K562 (cell line): Measurements from ENCODE around the gene MRPS6. TPM values are rescaled to one million over a fixed set of nuclear protein-coding genes. Genes with fewer than 3 reads are reported as not detected.
A peak's percentile ranks its signal among the peaks of the same experiment; 100 is the strongest.

ENCODE experiments used
- ATAC-seq: fragments of 200-7000 bp; cut with Tn5 transposase; 3 replicates; pipeline ENCODE4 v1.9.1; 2020; ENCODE audit warnings: moderate library complexity
- BruUV-seq: library from RNA; stranded (reverse); fragments of 400-500 nt; replicated peaks from 2 replicates; lab custom pipeline; 2021; lab: Mats Ljungman, UMichigan
- CTCF ChIA-PET: fragments of 300-600 bp; formaldehyde crosslinking; extraction: SDS; loops from one replicate; lab custom pipeline; 2021; ENCODE audit warnings: low intra/inter-chr PET ratio; lab: Yijun Ruan, JAX
- POLR2A ChIA-PET: fragments of 300-600, 350-650 bp; sonication (Branson Sonifier 250); formaldehyde crosslinking; extraction: SDS; loops from one replicate; lab custom pipeline; 2021; ENCODE audit warnings: antibody characterized with exemption, inconsistent platforms; lab: Yijun Ruan, JAX
- DNase-seq, 4 experiments: peaks; one replicate each; pipeline versions ENCODE4 v3.0.0 to v3.0.0-alpha.2; 2011 to 2018; ENCODE audit warnings: low spot score in 3 of 4, mixed read lengths in 3 of 4; ENCODE audit errors: extremely low read depth in 1 of 4
- FAIRE-seq: peaks from 2 replicates; lab custom pipeline; 2011; peaks lifted over from hg19 to GRCh38; lab: Jason Lieb, UNC
- H2AFZ ChIP-seq: 2 replicates; pipeline ENCODE4 v1.6.0; 2011; ENCODE audit warnings: low read depth, low read length, control low read depth, inconsistent platforms
- H3K27ac ChIP-seq: fragments of 200-600 bp; 3 replicates; pipeline ENCODE4 v1.8.0; 2011; ENCODE audit warnings: low read depth, mild to moderate bottlenecking, control low read depth, inconsistent platforms, low read length, moderate library complexity, mixed read lengths; ENCODE audit errors: extremely low read depth
- H3K27me3 ChIP-seq, 2 experiments: fragments of 300-600 bp in 1 of 2; 2 replicates in 1 of 2; 3 replicates in 1 of 2; pipeline versions ENCODE4 v1.6.0 to v1.8.0; 2011; ENCODE audit warnings: inconsistent platforms in 2 of 2, low read length in 2 of 2, mild to moderate bottlenecking in 1 of 2, mixed read lengths in 1 of 2, moderate library complexity in 1 of 2; ENCODE audit not compliant: control insufficient read depth in 2 of 2, insufficient read depth in 2 of 2
- H3K36me3 ChIP-seq: fragments of 300-600 bp; 3 replicates; pipeline ENCODE4 v1.8.0; 2011; ENCODE audit warnings: mild to moderate bottlenecking, low read length, inconsistent platforms; ENCODE audit not compliant: control insufficient read depth, insufficient read depth
- H3K4me1 ChIP-seq, 2 experiments: fragments of 200-600 bp in 1 of 2; replicated peaks in 1 of 2; 2 replicates in 1 of 2; 3 replicates in 1 of 2; pipeline versions ENCODE4 v1.5.1 to v1.8.0; 2011; ENCODE audit warnings: inconsistent platforms in 2 of 2, low read length in 2 of 2, mild to moderate bottlenecking in 1 of 2, mixed read lengths in 1 of 2, moderate library complexity in 1 of 2; ENCODE audit not compliant: control insufficient read depth in 2 of 2, insufficient read depth in 2 of 2
- H3K4me2 ChIP-seq: 2 replicates; pipeline ENCODE4 v1.6.1; 2011; ENCODE audit warnings: low read length, control low read depth, inconsistent platforms, mixed read lengths; ENCODE audit not compliant: insufficient read depth
- H3K4me3 ChIP-seq: fragments of 200-600 bp; sonication (generic), shearing (Covaris generic); 2 replicates; pipeline ENCODE4 v1.5.1; 2016; ENCODE audit warnings: control low read depth, inconsistent platforms
- H3K79me2 ChIP-seq: fragments of 200-600 bp; 3 replicates; pipeline ENCODE4 v1.8.0; 2011; ENCODE audit warnings: low read length, inconsistent platforms; ENCODE audit not compliant: control insufficient read depth, insufficient read depth
- H3K9ac ChIP-seq, 2 experiments: 2 replicates each; pipeline versions ENCODE4 v1.6.0 to v1.6.1; 2011; ENCODE audit warnings: low read depth in 2 of 2, low read length in 2 of 2, control low read depth in 1 of 2, inconsistent platforms in 1 of 2, mild to moderate bottlenecking in 1 of 2, mixed read lengths in 1 of 2; ENCODE audit not compliant: insufficient read depth in 1 of 2
- H3K9me1 ChIP-seq: one replicate; pipeline ENCODE4 v1.6.0; 2011; ENCODE audit warnings: inconsistent platforms, mild to moderate bottlenecking, low read length, moderate library complexity; ENCODE audit not compliant: control insufficient read depth, insufficient read depth
- H3K9me3 ChIP-seq: replicated peaks from 2 replicates; pipeline ENCODE4 v1.5.1; 2011; ENCODE audit warnings: low read depth, low read length, inconsistent platforms; ENCODE audit not compliant: control insufficient read depth, insufficient read depth
- H4K20me1 ChIP-seq: replicated peaks from 2 replicates; pipeline ENCODE4 v1.6.1; 2011; ENCODE audit warnings: low read length, inconsistent platforms, mixed read lengths; ENCODE audit not compliant: control insufficient read depth, insufficient read depth
- AFF4 ChIP-seq: sonication (generic); formaldehyde crosslinking; IDR thresholded peaks from 2 replicates; pipeline ENCODE4 v1.8.0; 2023; ENCODE audit warnings: mild to moderate bottlenecking, missing genetic modification reagents
- ARNT ChIP-seq, 2 experiments: fragments of 450-650 bp; IDR thresholded peaks; 2 replicates each; pipeline ENCODE4 v1.6.1; 2016; ENCODE audit warnings: mild to moderate bottlenecking in 1 of 2
- C11orf30 ChIP-seq: fragments of 450-650 bp; IDR thresholded peaks from 2 replicates; pipeline ENCODE4 v1.6.1; 2016; ENCODE audit warnings: low read depth, mild to moderate bottlenecking
- CBFB ChIP-seq: sonication (generic); formaldehyde crosslinking; IDR thresholded peaks from 2 replicates; pipeline ENCODE4 v1.4.0; 2020; ENCODE audit warnings: mild to moderate bottlenecking, missing genetic modification reagents
- GATAD2A ChIP-seq: fragments of 450-650 bp; IDR thresholded peaks from 2 replicates; pipeline ENCODE4 v1.6.1; 2017
- HMG20B ChIP-seq: fragments of 250-450 bp; sonication (Bioruptor Pico); IDR thresholded peaks from 2 replicates; pipeline ENCODE4 v1.5.0; 2021; ENCODE audit warnings: mild to moderate bottlenecking
- LEF1 ChIP-seq: fragments of 450-650 bp; IDR thresholded peaks from 2 replicates; pipeline ENCODE4 v1.6.1; 2016; ENCODE audit warnings: mild to moderate bottlenecking
- NCOA4 ChIP-seq: fragments of 450-650 bp; IDR thresholded peaks from 2 replicates; pipeline ENCODE4 v1.6.1; 2018; ENCODE audit warnings: mild to moderate bottlenecking; ENCODE audit not compliant: partially characterized antibody
- RFX7 ChIP-seq: fragments of 250-450 bp; sonication (Bioruptor Pico); IDR thresholded peaks from 2 replicates; pipeline ENCODE4 v1.5.1; 2021; ENCODE audit warnings: mild to moderate bottlenecking
- TEAD2 ChIP-seq: fragments of 450-650 bp; IDR thresholded peaks from 2 replicates; pipeline ENCODE4 v1.6.1; 2016; ENCODE audit warnings: missing genetic modification characterization, control low read depth, missing compliant biosample characterization
- ZKSCAN3 ChIP-seq: fragments of 250-450 bp; sonication (Bioruptor Pico); IDR thresholded peaks from 2 replicates; pipeline ENCODE4 v1.4.0; 2020
- ZNF184 ChIP-seq: sonication (generic); formaldehyde crosslinking; IDR thresholded peaks from 2 replicates; pipeline ENCODE4 v1.5.0; 2020; ENCODE audit warnings: missing genetic modification reagents
- ZNF512 ChIP-seq: IDR thresholded peaks from 2 replicates; pipeline ENCODE4 v1.6.1; 2016; ENCODE audit warnings: missing genetic modification characterization, missing compliant biosample characterization
- ZNF639 ChIP-seq, 2 experiments: fragments of 200-800 bp in 1 of 2; sonication (Bioruptor generic) in 1 of 2; sonication (generic) in 1 of 2; formaldehyde crosslinking in 1 of 2; IDR thresholded peaks in 1 of 2; conservative IDR thresholded peaks in 1 of 2; 2 replicates each; pipeline versions ENCODE4 v1.5.0 to v1.6.1; 2016 to 2020; ENCODE audit warnings: missing compliant biosample characterization in 1 of 2, missing genetic modification characterization in 1 of 2, missing genetic modification reagents in 1 of 2
- ZZZ3 ChIP-seq: fragments of 450-650 bp; IDR thresholded peaks from 2 replicates; pipeline ENCODE4 v1.6.1; 2016; ENCODE audit warnings: antibody characterized with exemption, mild to moderate bottlenecking, moderate library complexity
- WGBS: fragments of 100-300 bp; shearing (Covaris generic); methylation state at CpG from one replicate; pipeline ENCODE4 v1.1.6; 2016; ENCODE audit warnings: low coverage, mixed read lengths; ENCODE audit not compliant: insufficient coverage; ENCODE audit errors: missing lambda C conversion rate; 5-methylcytosine and 5-hydroxymethylcytosine counted together
- in situ Hi-C: fragments of 300-500 bp; cut with MboI; formaldehyde crosslinking; loops from 4 replicates; pipeline ENCODE4 v1.15.0; 2018; ENCODE audit warnings: inconsistent platforms, mixed read lengths
- intact Hi-C: fragments of 100-400 bp; cut with micrococcal nuclease; formaldehyde crosslinking; loops from 2 replicates; pipeline ENCODE4 v1.14.2; 2022
- polyA plus RNA-seq, 8 experiments: library from polyadenylated mRNA; depleted of rRNA in 4 of 8; stranded (reverse) in 5 of 8; unstranded in 3 of 8; fragments of >200 nt; fragmentation: Nextera tagmentation in 2 of 8; fragmentation: Illumina TruSeq in 1 of 8; extraction: Ambion mirVana in 2 of 8; extraction: Trizol in 1 of 8; gene quantifications; 2 replicates each; pipeline versions ENCODE4 v1.2.1 to v1.2.3, GENCODE V29; 2011 to 2014; ENCODE audit warnings: inconsistent platforms in 1 of 8, missing spikeins in 1 of 8
- total RNA-seq, 7 experiments: library from RNA; depleted of rRNA in 6 of 7; stranded (reverse); fragments of >200 nt in 6 of 7; fragmentation: Illumina TruSeq in 2 of 7; extraction: Trizol in 2 of 7; gene quantifications; 2 replicates each; pipeline versions ENCODE4 v1.2.1 to v1.2.3, GENCODE V29; 2011 to 2021; ENCODE audit warnings: low replicate concordance in 1 of 7

MRPS6 gene
- total and polyA plus RNA-seq, 9 of the 15 experiments (the other 6 are each of a cell fraction or from before 2014, with no cell fraction given) = 26.1 to 72.0 (median 39.3) TPM

- TF ChIP-seq TEAD2 (tag) (no peak), GATAD2A (no peak), C11orf30 (peak; percentile 32; the same call in 1 of the 2 replicates), ARNT (IDR thresholded peaks at IDR 0.05) (no peak), NCOA4 (no peak)
- TF ChIP-seq, all 486 proteins: peak for 4
These were observed 25.5 kb upstream of the MRPS6 start (continued) for GRCh38 chr21:34047835-34048234.

GRCh38 chr21:34052171-34052570 is 21.2 kb upstream of the MRPS6 start:
- no peak for FAIRE-seq
- H3K4me1 ChIP-seq = no peaks in the 10 kb centered on the region; a peak in 1 of 5 replicates
- TF ChIP-seq ZNF512 (no peak), CBFB (no peak), ZNF184 (CRISPR knock-in tag) (no peak), ZKSCAN3 (CRISPR knock-in tag) (no peak), AFF4 (CRISPR knock-in tag) (no peak), LEF1 (no peak), ZZZ3 (no peak), RFX7 (CRISPR knock-in tag) (no peak), ZNF639 (CRISPR knock-in tag; conservative IDR thresholded peaks at IDR 0.05 in 1 of 2, IDR thresholded peaks at IDR 0.05 in 1 of 2) (no peak), HMG20B (CRISPR knock-in tag) (no peak)

More at GRCh38 chr21:34052171-34052570, 21.2 kb upstream of the MRPS6 start:
- no peaks in the 10 kb centered on the region for H3K79me2 ChIP-seq
- H3K4me2 ChIP-seq = no peak overlapping the region; the same call in 1 of the 2 replicates
- no peaks in the 10 kb centered on the region for H3K9me1 ChIP-seq
- CTCF ChIA-PET = no interaction called here
- H4K20me1 ChIP-seq = no peaks in the 10 kb centered on the region
- no peaks in the 10 kb centered on the region for H3K9me3 ChIP-seq
- ATAC-seq (no peak), DNase-seq (no peak)
- H3K9ac ChIP-seq = no peak overlapping the region
- intact Hi-C loops (no loop called here), in situ Hi-C loops (no loop called here)
- peak overlapping the region; percentile 35; the same call in 1 of the 2 replicates for H2AFZ ChIP-seq
- H3K36me3 ChIP-seq = no peaks in the 10 kb centered on the region
- no peak overlapping the region for H3K4me3 ChIP-seq
- H3K27ac ChIP-seq = no peak overlapping the region
- POLR2A ChIA-PET = interaction anchor here (0.7 to 1.0 kb wide), 2 partner anchors 13 to 256 kb away, joined by 3 read pairs; no protein-coding TSS in a partner anchor
- 0% methylated on average over 5 of the region's 5 CpGs for WGBS
- no TSS peak for BruUV-seq
- peaks cover 6 to 22% of the 10 kb centered on the region in 2 experiments; a peak in 4 of 5 replicates for H3K27me3 ChIP-seq
